Activated CD8-positive, alpha-beta T cell treated with anti-CD3 and anti-CD28 coated beads, Interleukin-2, amount 10 ng/mL, durations not matched to agents 7 days and 5 days (primary cell): Measurements from ENCODE around the gene SOCS1. TPM values are rescaled to one million over a fixed set of nuclear protein-coding genes. Genes with fewer than 3 reads are reported as not detected.

Experiments used
- ATAC-seq: fragments of 150-1000 bp; cut with Tn5 transposase; one replicate; pipeline ENCODE4 v1.10.0; 2021; ENCODE audit warnings: moderate library complexity
- CTCF ChIA-PET: fragments of 350-600 bp; sonication (Branson Sonifier 250); formaldehyde crosslinking; loops from one replicate; lab custom pipeline; 2021; ENCODE audit warnings: antibody characterized with exemption; lab: Charles Lee
- POLR2A ChIA-PET: fragments of 350-600 bp; sonication (Branson Sonifier 250); formaldehyde crosslinking; loops from one replicate; lab custom pipeline; 2021; ENCODE audit warnings: antibody characterized with exemption; lab: Charles Lee
- DNase-seq: peaks from one replicate; pipeline ENCODE4 v3.0.0-alpha.2; 2020
- H3K27ac Mint-ChIP-seq: one replicate; pipeline ENCODE4 v1.8.0; 2021; ENCODE audit warnings: mild to moderate bottlenecking, mixed read lengths
- H3K27me3 Mint-ChIP-seq: one replicate; pipeline ENCODE4 v1.8.0; 2021; ENCODE audit warnings: low read depth, mixed read lengths
- H3K36me3 Mint-ChIP-seq: one replicate; pipeline ENCODE4 v1.8.0; 2021; ENCODE audit warnings: low read depth, mixed read lengths
- H3K4me1 Mint-ChIP-seq: one replicate; pipeline ENCODE4 v1.8.0; 2021; ENCODE audit warnings: low read depth, mixed read lengths
- H3K4me3 Mint-ChIP-seq: one replicate; pipeline ENCODE4 v1.8.0; 2021; ENCODE audit warnings: mild to moderate bottlenecking, mixed read lengths
- H3K9me3 Mint-ChIP-seq: one replicate; pipeline ENCODE4 v1.8.0; 2022; ENCODE audit warnings: mixed read lengths; ENCODE audit not compliant: insufficient read depth
- total RNA-seq, 2 experiments: library from RNA; stranded (reverse); gene quantifications; one replicate each; pipeline ENCODE4 v1.2.3, GENCODE V29; 2021

Gene SOCS1
- total RNA-seq, 2 experiments from 2014 or later, result 170 to 174 TPM

DNA sequence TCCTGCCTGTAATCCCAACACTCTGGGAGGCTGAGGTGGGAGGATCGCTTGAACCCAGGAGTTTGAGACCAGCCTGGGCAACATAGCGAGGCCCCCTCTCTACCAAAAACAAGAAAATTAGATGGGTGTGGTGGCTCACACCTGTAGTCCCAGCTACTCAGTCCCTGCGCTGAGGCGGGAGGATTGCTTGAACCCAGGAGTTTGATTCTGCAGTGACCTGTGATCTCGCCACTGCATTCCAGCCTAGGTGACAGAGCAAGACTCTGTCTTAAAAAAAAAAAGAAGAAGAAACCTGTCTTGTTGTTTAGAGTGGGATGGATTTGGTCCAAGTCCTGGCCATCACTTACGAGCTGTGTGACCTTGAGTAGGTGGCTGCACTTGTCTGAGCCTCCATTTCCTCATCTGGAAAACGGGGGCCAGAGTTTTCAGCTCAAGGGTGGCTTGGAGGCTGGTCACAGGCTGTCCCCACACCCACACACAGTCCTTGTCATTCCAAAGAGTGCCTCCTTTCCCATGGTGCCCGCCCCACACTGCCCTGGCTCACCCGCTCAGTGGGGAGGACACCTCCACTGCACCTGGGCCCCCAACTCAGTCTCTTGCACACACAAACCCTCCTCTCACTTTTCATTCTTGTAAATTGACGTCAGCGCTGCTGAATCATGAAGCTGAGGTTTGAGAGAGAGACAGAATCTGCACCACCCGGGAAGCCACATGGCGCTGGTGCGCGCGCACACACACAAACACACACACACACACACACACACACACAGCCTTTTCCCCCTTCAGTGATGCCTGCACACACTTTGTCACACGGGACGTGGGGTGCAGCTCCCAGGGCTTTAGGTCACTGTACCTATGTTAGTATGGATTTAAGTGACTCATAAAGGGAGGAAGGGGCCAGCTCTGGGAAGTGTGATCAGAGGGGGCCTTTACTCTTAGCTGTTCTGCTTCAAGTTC, 4.2 kb downstream of the SOCS1 start:
- POLR2A ChIA-PET, result interaction anchor here (0.5 to 8.0 kb wide), 30 partner anchors 9 to 287 kb away, joined by 3 to 123 read pairs (median 4); no protein-coding TSS in a partner anchor

DNA sequence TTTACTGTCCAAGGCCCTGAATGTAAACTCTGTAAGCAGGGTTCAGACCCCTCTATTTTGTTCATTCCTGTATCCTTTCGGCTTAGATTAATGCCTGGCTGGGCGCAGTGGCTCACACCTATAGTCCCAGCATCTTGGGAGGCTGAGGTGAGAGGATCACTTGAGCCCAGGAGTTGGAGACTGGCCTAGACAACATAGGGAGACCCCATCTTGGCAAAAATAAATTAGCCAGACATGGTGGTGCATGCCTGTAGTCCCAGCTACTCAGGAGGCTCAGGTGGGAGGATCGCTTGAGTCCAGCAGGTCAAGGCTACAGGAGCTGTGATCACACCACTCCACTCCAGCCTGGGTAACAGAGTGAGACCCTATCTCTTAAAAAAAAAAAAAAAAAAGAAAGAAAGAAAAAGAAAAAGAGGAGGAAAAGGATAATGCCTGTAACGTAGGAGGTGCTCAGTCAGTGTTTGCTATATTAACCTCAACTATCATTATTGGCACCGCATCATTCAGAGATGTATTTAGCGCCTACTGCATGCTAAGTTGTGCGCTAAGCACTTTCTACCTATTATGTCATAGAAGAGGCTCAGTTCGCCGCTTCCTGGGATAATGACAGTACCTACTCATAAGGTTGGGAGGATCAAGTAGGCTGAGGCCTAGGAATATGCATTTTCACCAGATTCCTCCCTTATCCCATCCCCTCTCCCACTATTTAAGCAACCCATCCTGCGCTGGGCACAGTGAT, 5.0 kb downstream of the SOCS1 start:
- POLR2A ChIA-PET, result interaction anchor here (0.5 to 8.0 kb wide), 17 partner anchors 9 to 286 kb away, joined by 3 to 123 read pairs (median 7); no protein-coding TSS in a partner anchor
- no peaks in the 10 kb centered on the region for H3K9me3 Mint-ChIP-seq
- DNase-seq (no peak), ATAC-seq (no peak)
- peaks cover 51% of the 10 kb centered on the region for H3K4me1 Mint-ChIP-seq
- H3K27me3 Mint-ChIP-seq, result no peaks in the 10 kb centered on the region
- peak overlapping the region; percentile 93 for H3K27ac Mint-ChIP-seq
- peaks cover 83% of the 10 kb centered on the region for H3K36me3 Mint-ChIP-seq
- peak overlapping the region; percentile 97 for H3K4me3 Mint-ChIP-seq
- CTCF ChIA-PET, result interaction anchor here (1.2 to 6.5 kb wide), 5 partner anchors 17 to 287 kb away, joined by 4 to 56 read pairs (median 13); no protein-coding TSS in a partner anchor

More for the DNA sequence above, 4.2 kb downstream of the SOCS1 start:
- CTCF ChIA-PET, result interaction anchor here (0.8 to 6.5 kb wide), 12 partner anchors 17 to 302 kb away, joined by 3 to 56 read pairs (median 4); no protein-coding TSS in a partner anchor
- DNase-seq (peak; percentile 85), ATAC-seq (peak; percentile 0)
- Mint-ChIP-seq H3K4me1 (peaks cover 45% of the 10 kb centered on the region), H3K9me3 (no peaks in the 10 kb centered on the region), H3K4me3 (peak overlapping the region; percentile 97), H3K27me3 (no peaks in the 10 kb centered on the region), H3K27ac (peak overlapping the region; percentile 93), H3K36me3 (peaks cover 78% of the 10 kb centered on the region)

DNA sequence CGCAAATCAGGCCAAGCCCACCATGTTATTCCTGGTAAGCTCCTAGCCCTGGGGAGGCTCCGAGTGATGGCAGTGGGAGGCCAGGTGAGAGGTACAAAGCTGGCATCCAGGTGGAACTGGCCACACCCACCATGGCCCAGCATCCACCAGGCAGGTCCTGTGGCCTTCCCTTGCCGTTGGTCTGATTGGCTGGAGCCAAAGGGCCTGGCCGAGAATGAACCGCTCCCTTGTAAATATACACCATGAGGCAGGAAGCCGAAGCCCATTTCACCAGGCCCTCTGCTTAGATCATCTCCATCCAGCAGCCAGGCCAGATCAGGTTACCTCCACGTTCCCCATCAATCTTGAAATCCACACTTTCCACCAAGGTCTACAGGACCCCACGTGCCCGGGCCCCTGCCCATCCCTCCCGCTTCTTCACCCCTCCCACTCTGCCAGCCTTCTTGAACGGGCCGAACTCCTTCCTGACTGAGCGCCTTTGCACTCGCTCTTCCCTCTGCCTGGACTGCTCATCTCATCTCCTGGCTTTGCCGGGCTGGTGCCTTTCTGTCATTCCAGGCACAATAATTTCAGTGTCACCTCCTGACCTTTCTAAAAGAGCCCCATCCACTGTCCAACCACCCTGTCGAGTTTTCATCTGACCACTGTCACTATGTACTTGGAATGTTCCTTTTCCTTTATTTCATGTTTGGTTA, 5.8 kb downstream of the SOCS1 start:
- DNase-seq, result peak; percentile 50
- Mint-ChIP-seq H3K4me1 (peaks cover 58% of the 10 kb centered on the region), H3K9me3 (no peaks in the 10 kb centered on the region), H3K27ac (peak overlapping the region; percentile 64), H3K27me3 (no peaks in the 10 kb centered on the region), H3K4me3 (peak overlapping the region; percentile 29), H3K36me3 (peaks cover 89% of the 10 kb centered on the region)
- POLR2A ChIA-PET, result interaction anchor here (3.6 to 4.2 kb wide), 2 partner anchors 10 to 17 kb away, joined by 15 to 20 read pairs; no protein-coding TSS in a partner anchor
- no peak for ATAC-seq
- CTCF ChIA-PET, result no interaction called here

DNA sequence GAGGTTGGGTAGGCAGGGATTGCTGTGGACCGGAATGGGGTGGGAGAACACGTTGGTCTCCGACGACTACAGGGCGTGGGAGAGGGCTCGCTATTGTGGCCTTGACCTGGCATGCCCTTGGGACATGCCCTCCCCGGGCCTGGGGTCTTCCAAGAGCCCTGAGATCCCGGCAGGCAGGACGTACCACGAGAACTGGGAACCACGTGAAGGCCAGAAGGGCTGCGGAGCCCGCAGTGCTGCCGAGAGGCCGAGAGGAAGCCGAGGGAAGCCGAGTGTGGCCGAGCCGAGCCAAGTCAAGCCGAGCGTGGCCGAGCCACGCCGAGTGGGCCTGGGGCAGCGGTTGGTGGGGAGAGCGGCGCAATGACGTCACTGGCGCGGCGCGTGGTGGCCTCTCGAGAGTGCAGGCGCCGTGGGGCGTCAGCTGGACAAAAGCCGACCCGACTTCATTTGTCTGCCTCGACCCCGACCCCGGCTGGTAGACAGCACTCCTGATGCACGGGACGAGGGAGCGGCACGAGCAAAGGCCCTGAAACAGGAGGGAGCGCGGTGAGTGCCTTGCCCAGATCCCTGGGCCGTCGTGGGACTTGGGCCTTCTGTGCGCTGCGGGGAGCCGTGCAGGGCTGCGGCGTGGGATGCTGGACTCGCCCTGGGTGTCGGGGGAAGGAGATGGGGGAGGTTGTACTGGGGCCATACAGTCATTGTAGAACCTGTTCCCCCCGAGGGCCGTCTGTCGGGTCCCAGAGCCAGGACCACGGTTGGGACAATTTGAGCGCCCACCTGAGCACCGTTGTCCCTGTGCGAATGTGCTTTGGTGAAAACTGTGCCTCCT, 6.6 kb downstream of the SOCS1 start:
- Mint-ChIP-seq H3K4me3 (peak overlapping the region; percentile 28), H3K36me3 (peaks cover 86% of the 10 kb centered on the region), H3K4me1 (peaks cover 65% of the 10 kb centered on the region), H3K27ac (peak overlapping the region; percentile 73), H3K27me3 (no peaks in the 10 kb centered on the region), H3K9me3 (no peaks in the 10 kb centered on the region)
- DNase-seq (peak; percentile 35), ATAC-seq (no peak)
- ChIA-PET CTCF (no interaction called here), POLR2A (interaction anchor here (2.2 to 4.2 kb wide), 3 partner anchors 9 to 25 kb away, joined by 9 to 20 read pairs (median 15); no protein-coding TSS in a partner anchor)

DNA sequence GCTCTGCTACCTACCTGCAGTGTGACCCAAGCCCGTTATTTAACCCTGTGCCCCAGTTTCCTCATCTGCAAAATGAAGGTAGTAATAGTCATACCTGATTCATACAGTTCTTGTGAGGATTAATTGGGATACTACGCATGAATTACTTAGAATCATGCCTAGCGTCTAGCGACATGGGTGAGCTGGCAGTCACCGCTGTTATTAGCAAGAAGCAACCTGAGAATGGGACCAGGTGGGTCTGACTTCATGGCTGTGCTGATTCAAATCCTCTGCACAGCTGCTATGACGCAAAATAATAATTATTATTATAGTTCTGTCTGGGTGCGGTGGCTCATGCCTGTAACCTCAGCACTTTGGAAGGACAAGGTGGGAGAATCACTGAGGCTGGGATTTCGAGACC, 7.9 kb downstream of the SOCS1 start:
- CTCF ChIA-PET, result interaction anchor here (1.1 to 3.0 kb wide), 6 partner anchors 8 to 280 kb away, joined by 3 to 9 read pairs (median 4); partner anchors contain the start of gene SOCS1
- peaks cover 74% of the 10 kb centered on the region for H3K36me3 Mint-ChIP-seq
- ATAC-seq, result no peak
- peak overlapping the region; percentile 40 for H3K27ac Mint-ChIP-seq
- H3K4me1 Mint-ChIP-seq, result peaks cover 65% of the 10 kb centered on the region
- no peaks in the 10 kb centered on the region for H3K27me3 Mint-ChIP-seq
- H3K4me3 Mint-ChIP-seq, result no peak overlapping the region
- DNase-seq, result no peak
- POLR2A ChIA-PET, result interaction anchor here (0.9 to 4.2 kb wide), 6 partner anchors 15 to 297 kb away, joined by 3 to 20 read pairs (median 6); no protein-coding TSS in a partner anchor
- H3K9me3 Mint-ChIP-seq, result no peaks in the 10 kb centered on the region

DNA sequence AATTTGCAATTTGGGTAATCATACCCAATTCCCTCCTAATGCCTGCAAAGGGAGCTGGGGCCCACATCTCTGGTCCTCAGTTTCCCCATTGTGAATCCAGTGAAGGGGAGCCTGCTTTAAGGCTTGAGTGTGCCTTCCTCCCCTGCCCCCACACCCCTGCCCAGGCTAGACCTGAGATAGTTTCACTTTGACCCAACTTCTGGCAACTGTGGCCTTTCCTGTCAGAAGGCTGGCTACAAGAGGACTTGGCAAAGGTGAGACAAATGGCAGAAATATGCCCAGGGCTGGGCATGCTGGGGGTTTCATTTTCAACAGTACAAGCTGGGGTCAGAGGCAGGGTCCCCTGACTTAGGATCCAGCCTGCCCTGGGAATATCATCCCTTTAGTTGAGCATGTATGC, 10.0 kb downstream of the SOCS1 start:
- ChIA-PET POLR2A (interaction anchor here (0.6 to 4.2 kb wide), 10 partner anchors 8 to 154 kb away, joined by 3 to 20 read pairs (median 4); partner anchors contain the start of gene SOCS1), CTCF (interaction anchor here (1.0 to 3.0 kb wide), 6 partner anchors 8 to 281 kb away, joined by 3 to 9 read pairs (median 5); partner anchors contain the start of gene SOCS1)
- Mint-ChIP-seq H3K36me3 (peaks cover 54% of the 10 kb centered on the region), H3K4me1 (peaks cover 51% of the 10 kb centered on the region), H3K4me3 (no peak overlapping the region), H3K9me3 (no peaks in the 10 kb centered on the region), H3K27ac (peak overlapping the region; percentile 58), H3K27me3 (no peaks in the 10 kb centered on the region)
- ATAC-seq (peak; percentile 41), DNase-seq (peak; percentile 62)

DNA sequence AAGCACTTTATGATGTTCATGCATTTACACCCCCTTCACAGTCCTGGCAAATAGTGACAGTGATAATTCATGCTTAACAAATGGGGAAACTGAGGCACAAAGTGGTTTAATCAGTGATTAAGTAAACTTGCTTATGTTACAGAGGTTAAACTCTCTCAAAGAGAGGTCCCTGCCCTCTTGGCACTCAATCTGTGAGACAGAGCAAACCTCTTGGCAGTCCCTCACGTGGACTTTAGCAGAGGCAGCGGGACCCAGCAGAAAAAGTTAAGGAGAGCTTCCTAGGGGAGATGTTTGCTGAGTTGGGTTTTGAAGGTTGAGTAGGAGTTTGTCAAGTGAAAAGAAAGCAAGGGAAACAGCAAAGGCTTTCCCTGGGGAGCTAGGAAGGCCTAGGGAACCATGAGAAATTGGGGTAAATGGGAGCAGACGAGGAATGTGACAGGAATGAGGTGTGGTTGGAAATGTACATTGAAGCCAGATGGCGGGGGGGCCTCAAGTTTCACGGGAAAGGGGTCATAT, 10.7 kb downstream of the SOCS1 start:
- H3K4me3 Mint-ChIP-seq, result peak overlapping the region; percentile 6
- DNase-seq (no peak), ATAC-seq (no peak)
- H3K27ac Mint-ChIP-seq, result peak overlapping the region; percentile 67
- H3K27me3 Mint-ChIP-seq, result no peaks in the 10 kb centered on the region
- POLR2A ChIA-PET, result interaction anchor here (0.7 to 2.1 kb wide), 6 partner anchors 9 to 142 kb away, joined by 3 to 7 read pairs (median 6); partner anchors contain the start of gene SOCS1
- H3K4me1 Mint-ChIP-seq, result peaks cover 45% of the 10 kb centered on the region
- CTCF ChIA-PET, result interaction anchor here (2.3 to 3.0 kb wide), 3 partner anchors 11 to 280 kb away, joined by 6 to 9 read pairs (median 7); partner anchors contain the start of gene SOCS1
- peaks cover 47% of the 10 kb centered on the region for H3K36me3 Mint-ChIP-seq
- no peaks in the 10 kb centered on the region for H3K9me3 Mint-ChIP-seq

DNA sequence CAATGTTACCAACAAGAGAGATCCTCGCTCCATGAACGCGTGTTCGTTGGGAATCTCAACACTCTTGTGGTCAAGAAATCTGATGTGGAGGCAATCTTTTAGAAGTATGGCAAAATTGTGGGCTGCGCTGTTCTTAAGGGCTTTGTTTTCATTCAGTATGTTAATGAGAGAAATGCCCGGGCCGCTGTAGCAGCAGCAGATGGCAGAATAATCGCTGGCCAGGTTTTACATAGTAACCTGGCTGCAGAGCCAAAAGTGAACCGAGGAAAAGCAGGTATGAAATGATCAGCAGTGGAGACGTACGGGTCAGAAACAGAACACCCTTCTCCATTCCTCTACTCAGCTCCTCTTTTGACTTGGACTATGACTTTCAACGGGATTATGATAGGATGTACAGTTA, 13.3 kb downstream of the SOCS1 start:
- Mint-ChIP-seq H3K27me3 (no peaks in the 10 kb centered on the region), H3K36me3 (peaks cover 24% of the 10 kb centered on the region), H3K9me3 (no peaks in the 10 kb centered on the region), H3K4me1 (peaks cover 29% of the 10 kb centered on the region), H3K27ac (no peak overlapping the region), H3K4me3 (no peak overlapping the region)
- ChIA-PET CTCF (interaction anchor here (0.6 kb wide), 1 partner anchor 191 kb away, joined by 3 read pairs; no protein-coding TSS in a partner anchor), POLR2A (interaction anchor here (1.0 to 3.8 kb wide), 3 partner anchors 9 to 18 kb away, joined by 3 to 15 read pairs (median 3); no protein-coding TSS in a partner anchor)
- no peak for DNase-seq
- no peak for ATAC-seq

DNA sequence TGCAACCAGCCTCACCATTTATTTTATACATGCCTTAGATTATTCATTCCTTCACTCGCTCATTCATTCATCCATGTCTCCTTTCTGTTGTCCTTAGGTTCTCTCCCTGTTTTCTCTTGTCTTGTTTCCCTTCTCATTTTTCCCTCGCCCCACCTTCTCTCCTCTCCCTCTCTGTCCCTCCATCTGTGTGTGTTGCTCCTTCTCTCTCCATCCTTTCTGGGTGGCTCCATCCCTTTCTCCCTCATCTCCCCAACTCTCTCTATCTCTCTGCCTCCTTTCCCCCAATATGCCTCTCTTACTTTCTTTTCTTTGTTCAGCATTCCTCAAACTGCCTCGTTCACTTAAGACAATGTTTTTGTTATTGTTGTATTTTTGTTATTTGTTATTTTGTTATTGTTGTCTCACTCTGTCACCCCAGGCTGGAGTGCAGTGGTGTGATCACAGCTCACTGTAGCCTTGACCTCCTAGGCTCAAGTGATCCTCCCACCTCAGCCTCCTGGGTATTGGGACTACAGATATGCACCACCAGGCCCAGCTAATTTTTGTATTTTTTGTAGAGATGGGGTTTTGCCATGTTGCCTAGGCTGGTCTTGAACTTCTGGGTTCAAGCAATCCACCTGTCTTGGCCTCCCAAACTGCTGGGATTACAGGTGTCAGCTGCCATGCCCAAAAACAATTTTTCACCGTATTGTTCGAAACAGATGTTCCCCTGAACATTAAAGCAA, 14.4 kb downstream of the SOCS1 start:
- Mint-ChIP-seq H3K27ac (no peak overlapping the region), H3K27me3 (no peaks in the 10 kb centered on the region), H3K36me3 (peaks cover 16% of the 10 kb centered on the region), H3K4me1 (peaks cover 27% of the 10 kb centered on the region), H3K9me3 (no peaks in the 10 kb centered on the region), H3K4me3 (no peak overlapping the region)
- ATAC-seq, result no peak
- CTCF ChIA-PET, result interaction anchor here (1.2 to 1.3 kb wide), 3 partner anchors 9 to 287 kb away, joined by 3 to 5 read pairs (median 4); no protein-coding TSS in a partner anchor
- POLR2A ChIA-PET, result interaction anchor here (1.0 to 3.8 kb wide), 4 partner anchors 10 to 17 kb away, joined by 3 to 15 read pairs (median 10); no protein-coding TSS in a partner anchor
- DNase-seq, result no peak
